HG03378 (cell line): ENCODE results near the gene RSPRY1.

Source experiments
- ATAC-seq: cut with Tn5 transposase; IDR thresholded peaks from one replicate; pipeline ENCODE4 v1.9.1; 2021; ENCODE audit warnings: mild to moderate bottlenecking, moderate library complexity; ENCODE audit not compliant: unreplicated experiment

The RSPRY1 gene

GRCh38 chr16:57216968-57217367 is 30.8 kb downstream of the RSPRY1 start:
- no peak for ATAC-seq

- no peak for ATAC-seq
Observed at GRCh38 chr16:57223057-57223456, 36.9 kb downstream of the RSPRY1 start.

GRCh38 chr16:57224651-57225335 is 38.7 kb downstream of the RSPRY1 start:
- ATAC-seq = no peak

DNA sequence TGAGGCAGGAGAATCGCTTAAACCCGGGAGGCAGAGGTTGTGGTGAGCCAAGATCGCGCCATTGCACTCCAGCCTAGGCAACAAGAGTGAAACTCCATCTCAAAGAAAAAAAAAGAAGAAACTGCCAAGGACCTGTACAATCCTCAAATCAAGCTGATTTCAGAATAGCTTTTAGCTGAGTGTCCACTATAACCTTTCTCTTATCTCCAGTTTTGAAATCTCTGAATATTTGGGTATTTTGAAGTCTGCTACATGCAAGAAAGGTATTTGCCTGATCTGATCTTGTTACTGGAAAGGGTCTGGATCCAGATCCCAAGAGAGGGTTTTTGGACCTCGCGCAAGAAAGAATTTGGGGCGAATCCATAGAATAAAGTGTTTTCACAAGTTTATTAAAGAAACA is 39.8 kb downstream of the RSPRY1 start:
- ATAC-seq = no peak

DNA sequence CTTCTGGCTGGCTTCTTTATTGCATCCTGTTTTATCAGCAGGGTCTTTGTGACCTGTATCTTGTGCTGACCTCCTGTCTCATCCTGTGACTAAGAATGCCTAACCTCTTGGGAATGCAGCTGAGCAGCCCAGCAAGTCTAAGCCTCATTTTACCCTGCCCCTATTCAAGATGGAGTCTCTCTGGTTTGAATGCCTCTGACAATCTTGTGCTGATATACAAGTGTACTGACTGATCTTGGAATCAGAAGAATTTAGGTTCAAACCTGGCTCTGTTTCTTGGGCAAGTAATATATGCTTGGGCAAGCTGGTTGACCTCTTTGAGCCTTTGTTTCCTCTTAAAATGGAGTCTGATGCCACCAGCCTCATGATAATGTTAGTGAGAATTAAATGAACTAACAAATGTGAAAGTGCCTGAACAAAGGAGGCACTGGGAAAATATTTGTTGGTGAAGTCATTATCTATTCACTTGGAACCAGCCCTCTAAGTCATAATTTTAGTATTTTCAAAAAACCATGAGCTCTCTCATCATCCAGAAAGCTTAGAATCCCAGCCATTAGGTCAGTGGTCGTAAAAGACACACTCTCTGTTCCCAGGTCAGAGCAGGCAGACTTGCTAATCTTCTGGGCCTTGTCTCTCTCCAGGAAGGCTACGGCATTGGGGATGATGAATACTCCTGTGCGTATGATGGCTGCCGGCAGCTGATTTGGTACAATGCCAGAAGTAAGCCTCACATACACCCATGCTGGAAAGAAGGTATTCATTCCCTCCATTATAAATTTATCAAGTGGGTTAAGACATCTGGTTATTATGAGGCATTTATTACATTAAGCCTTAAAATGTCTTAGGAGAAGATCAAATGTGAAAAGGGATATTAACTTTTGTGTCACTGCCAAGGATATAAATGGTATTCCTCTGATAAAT is 40.8 kb downstream of the RSPRY1 start:
- no peak for ATAC-seq

DNA sequence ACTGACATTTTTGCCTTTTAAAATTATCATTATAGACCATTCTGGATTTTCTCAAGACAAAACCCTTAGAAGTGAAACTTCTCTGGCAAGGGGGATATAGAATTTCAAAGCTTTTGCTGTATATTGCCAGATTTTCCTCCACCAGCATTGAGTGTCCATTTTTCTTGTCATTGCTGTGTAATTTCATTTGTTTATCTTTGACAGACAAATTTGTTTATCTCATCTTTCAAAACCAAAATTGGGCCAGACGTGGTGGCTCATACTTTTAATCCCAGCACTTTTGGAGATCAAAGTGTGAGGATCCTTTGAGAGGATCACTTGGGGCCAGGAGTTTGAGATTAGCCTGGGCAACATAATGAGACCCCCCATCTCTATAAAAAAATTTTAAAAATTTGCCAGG is 43.0 kb downstream of the RSPRY1 start:
- no peak for ATAC-seq

DNA sequence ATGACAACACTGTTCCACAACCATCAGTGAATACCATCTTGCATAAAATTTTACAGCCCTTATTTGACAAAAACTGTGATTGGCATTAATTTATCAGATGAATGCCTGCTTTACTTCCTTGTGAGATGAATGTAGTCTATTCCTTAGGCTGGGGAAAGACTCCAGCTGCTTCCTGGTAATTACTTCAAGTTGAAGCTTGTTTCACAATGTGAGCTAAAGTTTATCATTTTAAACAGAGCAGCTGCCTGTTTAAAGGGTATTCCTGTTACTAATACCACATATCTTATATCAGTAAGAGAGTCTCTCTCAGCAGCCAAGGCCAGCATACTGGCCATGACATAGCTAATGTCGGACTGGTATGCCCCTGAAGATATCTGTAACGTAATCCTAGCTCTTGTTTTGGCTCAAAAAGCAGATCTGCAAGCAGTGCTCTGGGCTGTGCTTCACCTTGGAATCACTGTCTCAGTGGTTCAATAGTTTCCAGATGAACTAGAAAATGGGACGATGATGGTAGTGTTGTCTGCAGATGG is 45.8 kb downstream of the RSPRY1 start:
- ATAC-seq = no peak

GRCh38 chr16:57233944-57234706 is 48.0 kb downstream of the RSPRY1 start:
- no peak for ATAC-seq

- ATAC-seq = no peak
Observed at GRCh38 chr16:57234707-57235092, 48.6 kb downstream of the RSPRY1 start.

DNA sequence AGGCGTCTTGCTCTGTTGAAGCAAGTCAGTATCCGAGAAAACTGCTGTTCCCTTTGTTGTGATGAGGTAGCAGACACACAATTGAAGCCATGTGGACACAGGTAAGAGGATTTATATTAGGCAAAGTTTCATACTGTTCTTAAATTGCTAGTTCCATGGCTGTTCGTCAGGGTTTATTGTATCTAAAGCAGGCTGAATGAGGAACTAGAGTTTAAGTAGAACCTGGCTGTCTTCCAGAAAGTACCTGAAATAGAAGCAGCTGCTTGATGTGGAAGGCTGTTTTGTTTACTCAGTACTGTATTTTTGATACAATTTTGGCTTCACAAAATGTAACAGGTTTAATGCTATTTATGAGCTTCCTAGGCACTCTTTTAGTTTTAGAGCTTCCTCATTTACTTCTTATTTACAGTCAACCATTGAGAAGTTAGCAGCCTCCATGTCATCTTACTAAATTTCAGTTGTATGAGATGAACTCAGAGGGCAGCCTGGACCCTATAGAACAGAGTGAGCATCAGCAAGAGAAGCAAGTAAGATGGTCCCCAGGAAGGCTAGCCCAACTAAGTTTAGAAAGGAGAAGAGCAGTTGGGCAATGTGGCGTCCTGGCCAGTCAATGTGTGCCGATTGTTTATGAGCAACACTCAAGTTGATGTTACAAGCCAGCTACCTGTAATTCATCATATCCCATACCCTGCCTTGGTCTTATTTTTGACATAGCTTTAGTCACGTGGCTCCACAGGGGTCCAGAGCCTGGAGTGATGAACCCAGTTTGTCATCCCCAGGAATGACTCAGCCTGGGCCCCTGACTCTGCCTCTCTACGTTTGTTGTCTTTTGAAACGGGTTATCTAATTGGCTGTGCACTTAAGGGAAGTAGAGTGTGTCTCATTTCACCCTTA is 49.2 kb downstream of the RSPRY1 start:
- no peak for ATAC-seq

GRCh38 chr16:57236022-57236350 is 49.9 kb downstream of the RSPRY1 start:
- no peak for ATAC-seq

DNA sequence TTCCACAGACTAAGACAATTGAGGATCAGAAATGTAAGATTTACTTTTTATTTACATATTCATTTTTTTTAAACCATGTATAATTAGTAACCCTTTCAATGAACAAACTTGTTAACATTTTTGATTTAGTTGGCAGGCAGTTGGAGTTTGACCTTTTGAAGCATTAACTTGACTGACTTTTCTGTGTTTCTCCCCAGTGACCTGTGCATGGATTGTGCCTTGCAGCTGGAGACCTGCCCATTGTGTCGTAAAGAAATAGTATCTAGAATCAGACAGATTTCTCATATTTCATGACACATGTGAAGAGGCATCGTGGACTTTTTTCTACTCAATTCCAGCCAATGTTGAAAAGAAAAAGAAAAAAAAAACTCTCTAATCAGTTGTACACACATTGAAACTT is 52.6 kb downstream of the RSPRY1 start:
- ATAC-seq = no peak

DNA sequence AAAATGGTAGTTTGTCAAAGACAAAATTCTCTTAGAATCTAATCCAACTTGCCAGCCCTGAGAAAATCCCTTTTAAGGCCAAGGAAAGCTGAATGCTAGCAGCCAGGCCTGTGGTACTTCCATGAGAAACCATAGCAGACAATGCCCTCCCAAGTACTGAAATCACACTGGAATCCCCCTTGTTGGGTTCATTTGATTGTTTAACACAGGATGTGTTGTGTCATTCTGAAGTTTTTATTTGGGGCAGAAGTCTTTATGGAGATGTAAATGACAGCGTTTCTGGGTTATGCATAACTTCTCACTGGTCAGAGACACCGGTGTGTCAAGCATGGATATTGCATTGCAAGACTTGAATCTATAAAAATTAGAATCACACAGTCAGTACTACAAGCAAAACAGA is 53.0 kb downstream of the RSPRY1 start:
- no peak for ATAC-seq

- no peak for ATAC-seq
Observed at GRCh38 chr16:57240851-57241250, 54.7 kb downstream of the RSPRY1 start.

DNA sequence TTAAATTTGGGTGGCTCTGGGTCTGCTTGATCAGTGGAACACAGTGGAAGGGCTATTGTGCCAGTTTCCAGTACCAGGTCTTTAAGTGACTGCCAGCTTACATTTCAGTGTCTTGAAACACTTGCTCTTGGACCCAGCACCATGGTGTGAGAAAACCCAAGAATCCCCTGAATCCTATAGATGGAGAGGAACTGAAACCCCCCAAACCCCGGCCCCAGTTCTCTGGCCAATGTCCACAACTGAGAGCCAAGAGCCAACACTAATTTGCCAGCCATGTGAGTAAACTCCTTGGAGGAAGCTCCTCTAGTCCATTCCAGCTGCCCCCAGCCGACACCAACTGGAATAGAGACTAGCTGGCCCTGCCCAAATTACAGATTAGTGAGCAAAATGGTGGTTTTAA is 56.5 kb downstream of the RSPRY1 start:
- no peak for ATAC-seq

GRCh38 chr16:57244463-57244766 is 58.3 kb downstream of the RSPRY1 start:
- ATAC-seq = no peak

DNA sequence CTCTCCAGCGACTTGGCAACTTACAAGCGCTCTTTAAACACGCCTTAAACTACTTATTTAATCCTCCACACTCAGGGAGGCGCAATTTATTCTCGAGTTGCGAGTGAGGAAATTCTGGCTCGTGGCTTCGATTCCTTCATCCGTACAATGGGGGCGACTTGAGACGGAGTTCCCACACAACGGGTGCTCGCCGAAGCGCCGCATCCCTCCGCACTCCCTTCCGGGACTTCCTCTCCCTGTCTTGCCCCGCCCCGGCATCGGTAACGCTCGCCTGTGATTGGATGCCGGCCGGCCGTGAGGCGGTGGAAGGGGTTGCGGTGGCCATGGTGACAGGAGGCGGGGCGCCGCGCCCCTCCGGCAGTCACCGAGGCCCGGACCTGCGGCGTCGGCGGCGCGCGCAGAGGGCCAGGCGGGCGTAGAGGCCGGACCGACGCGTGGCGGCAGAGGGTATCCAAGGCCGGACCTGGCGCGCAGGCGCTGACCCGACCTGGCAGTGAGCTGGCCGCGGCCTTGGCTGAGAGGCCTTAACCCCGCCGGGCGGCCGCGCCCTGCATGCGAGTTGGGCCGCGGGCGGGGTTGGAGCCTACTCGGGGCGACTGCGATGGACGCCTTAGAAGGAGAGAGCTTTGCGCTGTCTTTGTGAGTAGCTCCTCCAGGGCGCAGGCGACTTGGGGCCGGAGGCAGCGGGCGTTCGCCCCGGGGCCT is 58.8 kb downstream of the RSPRY1 start, which contains the start of gene ARL2BP:
Gene ARL2BP (plus strand): TSS at position 493 of the 705 bp plus-strand sequence. CDS start 109 bp downstream, at position 602.
- peak; percentile 85 for ATAC-seq

DNA sequence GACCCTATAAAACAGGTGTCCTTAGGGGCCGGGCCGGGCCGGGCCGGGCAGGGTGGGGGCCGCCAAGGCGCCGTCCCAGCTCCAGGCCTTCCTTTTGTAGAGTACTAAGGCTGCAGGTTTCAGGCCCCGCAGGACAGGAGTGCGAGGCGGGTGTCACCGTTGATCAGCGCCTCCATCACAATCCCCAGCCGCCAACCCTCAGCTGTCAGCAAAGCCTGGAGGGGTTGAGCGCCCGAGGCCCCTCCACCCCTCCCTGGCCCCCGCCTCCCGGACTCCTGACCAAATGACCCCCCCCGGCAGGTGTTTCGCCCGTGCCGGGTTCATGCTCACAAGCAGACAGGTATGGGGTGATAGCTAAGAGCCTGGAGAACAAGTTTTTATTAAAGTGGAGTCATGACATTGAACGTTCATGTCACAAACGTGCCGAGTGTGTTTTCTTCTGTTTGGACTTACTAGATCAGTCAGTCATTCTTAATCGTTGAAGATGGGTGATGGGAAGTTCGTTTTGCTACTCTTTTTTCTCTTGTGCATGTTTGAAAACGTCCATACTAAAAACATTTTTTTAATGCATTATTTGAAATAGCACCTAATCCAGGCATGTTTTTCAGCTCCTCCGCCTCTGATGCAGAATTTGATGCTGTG is 59.5 kb downstream of the RSPRY1 start:
- ATAC-seq = no peak

- no peak for ATAC-seq
Observed at GRCh38 chr16:57251352-57251751, 65.2 kb downstream of the RSPRY1 start.
